ENCODE results near the gene PLXND1. TPM values are rescaled to one million over a fixed set of nuclear protein-coding genes. Genes with fewer than 3 reads are reported as not detected.

PLXND1 gene
- total and polyA plus RNA-seq, 11 donors: 40.8 to 218 (median 66.4) TPM

GRCh38 chr3:129599607-129600006 lies 6.9 kb downstream of the PLXND1 start:
- peak; percentile 76 to 87 (median 83) for DNase-seq
- Histone ChIP-seq H3K27me3 (peaks cover 0 to under 1% (median 0%) of the 10 kb centered on the region in 9 donors), H3K36me3 (peaks cover 0 to 14% (median 0%) of the 10 kb centered on the region in 9 donors), H3K9me3 (no peaks in the 10 kb centered on the region), H3K27ac (peak overlapping the region; percentile 17 to 97 (median 90)), H3K4me3 (peak overlapping the region in 9 of 12 donors; percentile 11 to 99 (median 25)), H3K4me1 (peaks cover 16 to 96% (median 88%) of the 10 kb centered on the region in 12 donors)
- 41 to 49% (median 45%) methylated on average over 5 of the region's 5 CpGs for WGBS, 4 donors
- TF ChIP-seq, protein P1, sequence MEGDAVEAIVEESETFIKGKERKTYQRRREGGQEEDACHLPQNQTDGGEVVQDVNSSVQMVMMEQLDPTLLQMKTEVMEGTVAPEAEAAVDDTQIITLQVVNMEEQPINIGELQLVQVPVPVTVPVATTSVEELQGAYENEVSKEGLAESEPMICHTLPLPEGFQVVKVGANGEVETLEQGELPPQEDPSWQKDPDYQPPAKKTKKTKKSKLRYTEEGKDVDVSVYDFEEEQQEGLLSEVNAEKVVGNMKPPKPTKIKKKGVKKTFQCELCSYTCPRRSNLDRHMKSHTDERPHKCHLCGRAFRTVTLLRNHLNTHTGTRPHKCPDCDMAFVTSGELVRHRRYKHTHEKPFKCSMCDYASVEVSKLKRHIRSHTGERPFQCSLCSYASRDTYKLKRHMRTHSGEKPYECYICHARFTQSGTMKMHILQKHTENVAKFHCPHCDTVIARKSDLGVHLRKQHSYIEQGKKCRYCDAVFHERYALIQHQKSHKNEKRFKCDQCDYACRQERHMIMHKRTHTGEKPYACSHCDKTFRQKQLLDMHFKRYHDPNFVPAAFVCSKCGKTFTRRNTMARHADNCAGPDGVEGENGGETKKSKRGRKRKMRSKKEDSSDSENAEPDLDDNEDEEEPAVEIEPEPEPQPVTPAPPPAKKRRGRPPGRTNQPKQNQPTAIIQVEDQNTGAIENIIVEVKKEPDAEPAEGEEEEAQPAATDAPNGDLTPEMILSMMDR (IDR thresholded peaks at IDR 0.05): no peak
- TF ChIP-seq POLR2A (IDR thresholded peaks at IDR 0.05): peak in 1 of 2 donors; percentile 34
- ATAC-seq: peak in 3 of 4 donors; percentile 19 to 36 (median 27)
- intact Hi-C loops (cut with DNase I): loop anchor here in 8 of 10 donors (5.0 kb wide), 2 partner anchors 37 to 107 kb away; no protein-coding TSS in a partner anchor

GRCh38 chr3:129599073-129599472 lies 7.4 kb downstream of the PLXND1 start:
- Histone ChIP-seq H3K4me1 (peaks cover 20 to 99% (median 91%) of the 10 kb centered on the region in 12 donors), H3K27ac (peak overlapping the region; percentile 75 to 97 (median 90)), H3K9me3 (no peaks in the 10 kb centered on the region), H3K36me3 (peaks cover 0 to 14% (median 0%) of the 10 kb centered on the region in 9 donors), H3K4me3 (peak overlapping the region in 9 of 12 donors; percentile 11 to 99 (median 25)), H3K27me3 (no peaks in the 10 kb centered on the region)
- intact Hi-C loops (cut with DNase I): loop anchor here in 1 of 10 donors (5.0 kb wide), 1 partner anchor 37 kb away; no protein-coding TSS in a partner anchor
- no peak for ATAC-seq
- WGBS, 4 donors: 53 to 86% (median 67%) methylated on average over 15 to 19 of the region's 19 CpGs
- no peak for TF ChIP-seq POLR2A (IDR thresholded peaks at IDR 0.05)
- TF ChIP-seq, protein P1 (IDR thresholded peaks at IDR 0.05): no peak
- DNase-seq: no peak

GRCh38 chr3:129598484-129598883 lies 8.0 kb downstream of the PLXND1 start:
- H3K9me3 ChIP-seq: no peaks in the 10 kb centered on the region
- H3K27me3 ChIP-seq: no peaks in the 10 kb centered on the region
- peaks cover 0 to 14% (median 0%) of the 10 kb centered on the region in 9 donors for H3K36me3 ChIP-seq
- peaks cover 20 to 100% (median 94%) of the 10 kb centered on the region in 12 donors for H3K4me1 ChIP-seq
- H3K27ac ChIP-seq: peak overlapping the region; percentile 75 to 97 (median 90)
- ATAC-seq (no peak), DNase-seq (no peak)
- TF ChIP-seq, protein P1 (IDR thresholded peaks at IDR 0.05): no peak
- TF ChIP-seq POLR2A (IDR thresholded peaks at IDR 0.05): no peak
- WGBS, 4 donors: 62 to 82% (median 67%) methylated on average over 11 of the region's 11 CpGs
- peak overlapping the region in 5 of 12 donors; percentile 11 to 99 (median 42) for H3K4me3 ChIP-seq
- intact Hi-C loops (cut with DNase I): loop anchor here in 1 of 10 donors (5.0 kb wide), 1 partner anchor 36 kb away; no protein-coding TSS in a partner anchor

GRCh38 chr3:129598000-129598381 lies 8.5 kb downstream of the PLXND1 start:
- DNase-seq (no peak), ATAC-seq (no peak)
- no peaks in the 10 kb centered on the region for H3K27me3 ChIP-seq
- H3K9me3 ChIP-seq: no peaks in the 10 kb centered on the region
- intact Hi-C loops (cut with DNase I): loop anchor here in 2 of 10 donors (2.0 to 5.0 kb wide), 2 partner anchors 25 to 36 kb away; no protein-coding TSS in a partner anchor
- 39 to 57% (median 54%) methylated on average over 4 to 5 of the region's 5 CpGs for WGBS, 4 donors
- H3K4me1 ChIP-seq: peaks cover 23 to 100% (median 96%) of the 10 kb centered on the region in 12 donors
- no peak for TF ChIP-seq POLR2A (IDR thresholded peaks at IDR 0.05)
- TF ChIP-seq, protein P1 (IDR thresholded peaks at IDR 0.05): no peak
- H3K27ac ChIP-seq: peak overlapping the region; percentile 75 to 97 (median 90)
- H3K36me3 ChIP-seq: peaks cover 0 to 14% (median 0%) of the 10 kb centered on the region in 9 donors
- H3K4me3 ChIP-seq: peak overlapping the region in 8 of 12 donors; percentile 12 to 99 (median 36)
